HCT116 (cell line): ENCODE data around the gene RNF169. TPM values are rescaled to one million over a fixed set of nuclear protein-coding genes. Genes with fewer than 3 reads are reported as not detected.

Experiments
- ATAC-seq: fragments of 200-7000 bp; cut with Tn5 transposase; 2 replicates; pipeline ENCODE4 v1.9.1; 2020; ENCODE audit warnings: mild to moderate bottlenecking, moderate library complexity
- BruUV-seq: library from RNA; stranded (reverse); fragments of 400-500 nt; replicated peaks from 2 replicates; lab custom pipeline; 2021; lab: Mats Ljungman, UMichigan
- CTCF ChIA-PET: fragments of 300-600 bp; sonication (Branson Sonifier 250); formaldehyde crosslinking; loops from one replicate; lab custom pipeline; 2021; ENCODE audit warnings: antibody characterized with exemption; lab: Charles Lee
- POLR2A ChIA-PET: fragments of 300-600, 350-600 bp; sonication (Branson Sonifier 250); formaldehyde crosslinking; loops from one replicate; lab custom pipeline; 2021; ENCODE audit warnings: antibody characterized with exemption; lab: Charles Lee
- RAD21 ChIA-PET, 2 experiments: fragments of 300-600 bp; sonication (Branson Sonifier 250); formaldehyde crosslinking; loops; one replicate each; lab custom pipeline; 2023; ENCODE audit warnings: low total read pairs in 2 of 2; ENCODE audit not compliant: uncharacterized antibody in 2 of 2, unreplicated experiment in 2 of 2, low non-redundant PET in 1 of 2; lab: Charles Lee
- DNase-seq: peaks from one replicate; pipeline ENCODE4 v3.0.0-alpha.2; 2010; ENCODE audit warnings: low read depth, low spot score
- H2AFZ ChIP-seq: fragments of 200-600 bp; shearing (Covaris generic), sonication (generic); 2 replicates; pipeline ENCODE4 v1.6.1; 2017; ENCODE audit warnings: low read depth, mixed run types, mixed read lengths, antibody characterized with exemption, low read length; ENCODE audit not compliant: poor library complexity, severe bottlenecking
- H3K27ac ChIP-seq: 2 replicates; pipeline ENCODE4 v1.5.1; 2012; ENCODE audit warnings: low read depth, low read length
- H3K27me3 ChIP-seq: fragments of 200-600 bp; sonication (generic); 2 replicates; pipeline ENCODE4 v1.6.1; 2016; ENCODE audit warnings: mixed run types, low read length, mixed read lengths; ENCODE audit not compliant: insufficient read depth
- H3K36me3 ChIP-seq, 2 experiments: fragments of 200-500 bp in 1 of 2; fragments of 200-600 bp in 1 of 2; sonication (Bioruptor generic) in 1 of 2; sonication (generic) in 1 of 2; 2 replicates each; pipeline versions ENCODE4 v1.5.1 to v1.6.1; 2014 to 2016; ENCODE audit warnings: low read length in 2 of 2, inconsistent platforms in 1 of 2, mixed read lengths in 1 of 2, mixed run types in 1 of 2; ENCODE audit not compliant: insufficient read depth in 2 of 2, control insufficient read depth in 1 of 2
- H3K4me1 ChIP-seq, 2 experiments: fragments of 200-600 bp in 1 of 2; sonication (generic) in 1 of 2; 2 replicates each; pipeline versions ENCODE4 v1.5.1 to v1.6.1; 2012 to 2017; ENCODE audit warnings: low read length in 2 of 2, inconsistent platforms in 1 of 2, mild to moderate bottlenecking in 1 of 2, mixed read lengths in 1 of 2, mixed run types in 1 of 2, moderate library complexity in 1 of 2; ENCODE audit not compliant: insufficient read depth in 2 of 2, control insufficient read depth in 1 of 2
- H3K4me2 ChIP-seq: fragments of 200-600 bp; sonication (generic); 2 replicates; pipeline ENCODE4 v1.6.1; 2017; ENCODE audit warnings: mixed run types, low read length, mixed read lengths
- H3K4me3 ChIP-seq, 2 experiments: fragments of 200-600 bp in 1 of 2; sonication (generic) in 1 of 2; replicated peaks in 1 of 2; 2 replicates each; pipeline ENCODE4 v1.5.1; 2011 to 2016; ENCODE audit warnings: low read length in 2 of 2, control low read depth in 1 of 2, low read depth in 1 of 2, mild to moderate bottlenecking in 1 of 2, mixed read lengths in 1 of 2, mixed run types in 1 of 2
- H3K79me2 ChIP-seq: fragments of 200-600 bp; sonication (generic); 2 replicates; pipeline ENCODE4 v1.6.1; 2017; ENCODE audit warnings: mild to moderate bottlenecking, mixed run types, low read length, moderate library complexity, mixed read lengths; ENCODE audit not compliant: insufficient read depth
- H3K9ac ChIP-seq: fragments of 200-600 bp; sonication (generic); 2 replicates; pipeline ENCODE4 v1.6.1; 2016; ENCODE audit warnings: low read length, mixed read lengths
- H3K9me2 ChIP-seq: fragments of 200-600 bp; sonication (generic), shearing (Covaris generic); 2 replicates; pipeline ENCODE4 v1.6.1; 2017; ENCODE audit warnings: mixed run types, mild to moderate bottlenecking, moderate library complexity; ENCODE audit not compliant: insufficient read depth
- H3K9me3 ChIP-seq, 2 experiments: fragments of 200-500 bp in 1 of 2; fragments of 200-600 bp in 1 of 2; sonication (Bioruptor generic) in 1 of 2; sonication (generic) in 1 of 2; 2 replicates each; pipeline ENCODE4 v1.6.1; 2014 to 2017; ENCODE audit warnings: low read length in 2 of 2, mixed read lengths in 2 of 2, inconsistent platforms in 1 of 2, low read depth in 1 of 2, mild to moderate bottlenecking in 1 of 2, mixed run types in 1 of 2, moderate library complexity in 1 of 2; ENCODE audit not compliant: control insufficient read depth in 1 of 2, insufficient read depth in 1 of 2
- H4K20me1 ChIP-seq: fragments of 200-600 bp; sonication (generic), shearing (Covaris generic); 2 replicates; pipeline ENCODE4 v1.6.1; 2017; ENCODE audit warnings: mixed run types, mild to moderate bottlenecking, moderate library complexity; ENCODE audit not compliant: insufficient read depth
- CBX3 ChIP-seq: IDR thresholded peaks from 2 replicates; pipeline ENCODE4 v1.6.1; 2012; ENCODE audit warnings: low read depth
- CTCF ChIP-seq, 3 experiments: fragments of 200-600 bp in 1 of 3; sonication (generic) in 1 of 3; IDR thresholded peaks in 2 of 3; conservative IDR thresholded peaks in 1 of 3; 2 replicates each; pipeline ENCODE4 v1.5.1; 2012 to 2017; ENCODE audit warnings: low read depth in 2 of 3, low read length in 2 of 3, antibody characterized with exemption in 1 of 3, borderline replicate concordance in 1 of 3, control low read depth in 1 of 3, mild to moderate bottlenecking in 1 of 3, mixed read lengths in 1 of 3, mixed run types in 1 of 3, moderate library complexity in 1 of 3; ENCODE audit not compliant: insufficient read depth in 1 of 3
- JUND ChIP-seq: IDR thresholded peaks from 2 replicates; pipeline ENCODE4 v1.6.1; 2012
- RAD21 ChIP-seq: IDR thresholded peaks from 2 replicates; pipeline ENCODE4 v1.6.1; 2012; ENCODE audit warnings: low read depth, mild to moderate bottlenecking
- REST ChIP-seq: IDR thresholded peaks from 2 replicates; pipeline ENCODE4 v1.6.1; 2012; ENCODE audit warnings: low read depth
- SRF ChIP-seq: IDR thresholded peaks from 2 replicates; pipeline ENCODE4 v1.6.1; 2012; ENCODE audit warnings: low read depth
- intact Hi-C: fragments of 100-400 bp; cut with micrococcal nuclease; formaldehyde crosslinking; loops from 2 replicates; pipeline ENCODE4 v1.10.0; 2022
- microRNA-seq: library from miRNA; unstranded; fragments of <30 nt; microRNA quantifications from one replicate; pipeline ENCODE4, GENCODE V29; 2016; ENCODE audit warnings: borderline number of aligned reads
- total RNA-seq: library from RNA; stranded (reverse); gene quantifications from one replicate; pipeline ENCODE4 v1.2.1, GENCODE V29; 2021; ENCODE audit not compliant: unreplicated experiment
- TF ChIP-seq, protein P1 (sequence below): IDR thresholded peaks from 2 replicates; pipeline ENCODE4 v1.6.1; 2012

Gene RNF169
- total RNA-seq, 1 experiment from 2014 or later, result 22.5 TPM

DNA sequence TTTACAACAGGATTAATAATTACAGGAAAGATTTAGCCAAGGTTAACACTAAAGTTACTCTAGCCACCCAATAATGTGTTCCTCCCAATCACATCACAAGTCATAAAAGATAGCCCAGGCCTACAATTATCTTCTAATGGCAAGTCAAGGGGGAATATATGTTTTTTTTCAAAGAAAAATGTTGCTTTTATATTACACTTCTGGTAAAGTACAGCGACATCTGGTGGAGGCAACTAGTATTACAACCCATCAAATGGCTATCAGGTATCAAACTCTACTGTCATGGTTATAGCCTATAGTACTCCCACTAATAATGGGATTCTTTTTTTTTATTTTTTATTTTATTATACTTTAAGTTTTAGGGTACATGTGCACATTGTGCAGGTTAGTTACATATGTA, 128.5 kb downstream of the RNF169 start:
- no peak overlapping the region for H3K9ac ChIP-seq
- BruUV-seq, result no TSS peak
- intact Hi-C loops, result no loop called here
- no peaks in the 10 kb centered on the region for H4K20me1 ChIP-seq
- no peak overlapping the region for H3K4me3 ChIP-seq
- H3K9me3 ChIP-seq, result peaks cover 3 to 11% of the 10 kb centered on the region in 2 experiments; a peak in 3 of 4 replicates
- H3K36me3 ChIP-seq, result peaks cover 0 to 16% of the 10 kb centered on the region in 2 experiments; a peak in 2 of 4 replicates
- H2AFZ ChIP-seq, result no peak overlapping the region
- no peaks in the 10 kb centered on the region for H3K4me1 ChIP-seq
- ATAC-seq (no peak), DNase-seq (peak; percentile 15)
- POLR2A ChIA-PET, result no interaction called here
- H3K9me2 ChIP-seq, result no peaks in the 10 kb centered on the region
- H3K4me2 ChIP-seq, result no peak overlapping the region
- RAD21 ChIA-PET, result no interaction called here
- CTCF ChIA-PET, result no interaction called here
- no peak overlapping the region for H3K27ac ChIP-seq
- no peaks in the 10 kb centered on the region for H3K27me3 ChIP-seq
- no peaks in the 10 kb centered on the region for H3K79me2 ChIP-seq
- TF ChIP-seq SRF (no peak), JUND (no peak), REST (no peak), CBX3 (peak; percentile 33; the same call in 1 of the 2 replicates), CTCF (IDR thresholded peaks at IDR 0.05 in 2 of 3, conservative IDR thresholded peaks at IDR 0.05 in 1 of 3; ENCODE audit: borderline replicate concordance in 1 of 3, insufficient read depth in 1 of 3, low read depth in 2 of 3, low read length in 2 of 3) (peak; percentile 11 to 64 (median 59); a peak in 4 of 6 replicates), RAD21 (no peak)
- TF ChIP-seq, protein P1, sequence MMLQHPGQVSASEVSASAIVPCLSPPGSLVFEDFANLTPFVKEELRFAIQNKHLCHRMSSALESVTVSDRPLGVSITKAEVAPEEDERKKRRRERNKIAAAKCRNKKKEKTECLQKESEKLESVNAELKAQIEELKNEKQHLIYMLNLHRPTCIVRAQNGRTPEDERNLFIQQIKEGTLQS, result no peak
- TF ChIP-seq, all 23 proteins: peak for 2

Small RNAs within 50 kb of the gene (microRNA-seq; reads per million reads assigned to microRNA genes)
- not detected for gene MIR4696

Other genes starting within 250 kb of the RNF169 start
- gene POLD3, start 156.3 kb upstream of the RNF169 start, total RNA-seq, result 18.9 TPM
- gene CHRDL2, start 17.4 kb upstream of the RNF169 start, total RNA-seq, result not detected
- gene XRRA1, start 200.2 kb downstream of the RNF169 start, total RNA-seq, result 17.3 TPM
- gene SPCS2, start 200.4 kb downstream of the RNF169 start, total RNA-seq, result 133 TPM
- gene NEU3, start 240.1 kb downstream of the RNF169 start, total RNA-seq, result 12.5 TPM